Spleen (tissue), 11 donors: ENCODE measurements around the gene CTDSPL. TPM values are rescaled to one million over a fixed set of nuclear protein-coding genes. Genes with fewer than 3 reads are reported as not detected.
A peak's percentile ranks its signal among the peaks of the same experiment; 100 is the strongest.

Experiments
- DNase-seq: peaks from one replicate; pipeline ENCODE4 v3.0.0-alpha.2; 2020
- H3K27ac ChIP-seq, 8 donors: fragments of 200-600 bp; sonication (generic) in 7 of 8; 1 replicate in 4 of 8; 2 replicates in 4 of 8; pipeline versions ENCODE4 v1.5.0 to v1.8.0; 2016 to 2021; ENCODE audit warnings: inconsistent platforms in 4 of 8, mild to moderate bottlenecking in 4 of 8, moderate library complexity in 1 of 8
- H3K27me3 ChIP-seq, 7 donors: fragments of 200-600 bp; sonication (generic) in 6 of 7; replicated peaks in 1 of 7; 1 replicate in 4 of 7; 2 replicates in 3 of 7; pipeline versions ENCODE4 v1.5.0 to v1.8.0; 2016 to 2021; ENCODE audit warnings: inconsistent platforms in 3 of 7, mild to moderate bottlenecking in 1 of 7
- H3K36me3 ChIP-seq, 6 donors: fragments of 200-600 bp; sonication (generic) in 5 of 6; 1 replicate in 4 of 6; 2 replicates in 2 of 6; pipeline versions ENCODE4 v1.5.0 to v1.8.0; 2016 to 2021; ENCODE audit warnings: inconsistent platforms in 2 of 6
- H3K4me1 ChIP-seq, 6 donors: fragments of 200-600 bp; sonication (generic) in 5 of 6; 1 replicate in 3 of 6; 2 replicates in 3 of 6; pipeline versions ENCODE4 v1.5.0 to v1.8.0; 2016 to 2021; ENCODE audit warnings: inconsistent platforms in 3 of 6
- H3K4me3 ChIP-seq, 8 donors: fragments of 200-600 bp; sonication (generic) in 7 of 8; 1 replicate in 4 of 8; 2 replicates in 4 of 8; pipeline versions ENCODE4 v1.5.0 to v1.8.0; 2016 to 2021; ENCODE audit warnings: inconsistent platforms in 4 of 8, mild to moderate bottlenecking in 4 of 8, moderate library complexity in 2 of 8
- H3K9me3 ChIP-seq, 8 donors: fragments of 200-600 bp; sonication (generic) in 7 of 8; 1 replicate in 4 of 8; 2 replicates in 4 of 8; pipeline versions ENCODE4 v1.5.0 to v1.8.0; 2016 to 2021; ENCODE audit warnings: inconsistent platforms in 4 of 8
- CTCF ChIP-seq, 11 experiments: fragments of 200-600 bp in 7 of 11; fragments of 450-650 bp in 4 of 11; sonication (generic) in 4 of 11; IDR thresholded peaks in 8 of 11; conservative IDR thresholded peaks in 3 of 11; 1 replicate in 7 of 11; 2 replicates in 4 of 11; pipeline versions ENCODE4 v1.4.0 to v1.8.0; 2016 to 2021; ENCODE audit warnings: antibody characterized with exemption in 11 of 11, inconsistent platforms in 4 of 11, mild to moderate bottlenecking in 1 of 11
- POLR2A ChIP-seq, 3 donors: fragments of 450-650 bp; IDR thresholded peaks; one replicate each; pipeline ENCODE4 v1.5.1; 2017; ENCODE audit warnings: antibody characterized with exemption in 3 of 3, mild to moderate bottlenecking in 1 of 3
- POLR2AphosphoS5 ChIP-seq, 3 donors: sonication (generic); formaldehyde crosslinking; IDR thresholded peaks; one replicate each; pipeline ENCODE4 v1.5.1; 2017; ENCODE audit warnings: antibody characterized with exemption in 3 of 3
- WGBS, 5 donors: extraction: QIAGEN DNeasy Blood & Tissue Kit in 3 of 5; methylation state at CpG; one replicate each; pipeline versions ENCODE4 v1.1.5 to v1.1.7; 2013 to 2018; 5-methylcytosine and 5-hydroxymethylcytosine counted together
- intact Hi-C: fragments of 100-400 bp; cut with DNase I; formaldehyde crosslinking; loops from one replicate; pipeline ENCODE4 v1.15.0; 2023; ENCODE audit warnings: low total_unique reads
- polyA plus RNA-seq, 3 donors: library from polyadenylated mRNA; stranded (reverse); fragments of 200-250 nt; gene quantifications; one replicate each; pipeline ENCODE4 v1.2.1, GENCODE V29; 2013
- total RNA-seq, 7 donors: library from RNA; depleted of rRNA in 3 of 7; stranded (reverse); fragments of >200 nt in 3 of 7; fragmentation: NEBNext Ultra II Directional in 4 of 7; extraction: Animal tissue kit (Norgen Biotek cat#: 25700) in 4 of 7; gene quantifications; one replicate each; pipeline versions ENCODE4 v1.1.0 to v1.2.1, GENCODE V29; 2016 to 2021
- donor health status: healthy with polysubstance abuse.
- donor health status: DM: no; HTN: no; CAD: no; lungs with moderate emphysema.
- donor health status: DM: no; HTN: no; CAD: no.
- donor health status: Bipolar disorder and iron deficiency.
- donor health status: healthy.
- donor health status: DM: no; HTN: no; CAD: no.
- donor health status: DM: yes; HTN: yes; CAD: no.

CTDSPL gene
- total and polyA plus RNA-seq, 10 donors = 3.9 to 46.0 (median 26.2) TPM

GRCh38 chr3:37980462-37981347 is 119.0 kb downstream of the CTDSPL start:
- Histone ChIP-seq H3K9me3 (no peaks in the 10 kb centered on the region), H3K4me1 (peaks cover 0 to 38% (median 3%) of the 10 kb centered on the region in 6 donors), H3K27me3 (no peaks in the 10 kb centered on the region), H3K4me3 (no peak overlapping the region), H3K36me3 (peaks cover 0 to 50% (median 2%) of the 10 kb centered on the region in 6 donors), H3K27ac (peak overlapping the region in 6 of 8 donors; percentile 12 to 83 (median 58))
- intact Hi-C loops = no loop called here
- DNase-seq = no peak
- no peak for TF ChIP-seq CTCF (IDR thresholded peaks at IDR 0.05 in 8 of 11, conservative IDR thresholded peaks at IDR 0.05 in 3 of 11)
- TF ChIP-seq POLR2AphosphoS5 (IDR thresholded peaks at IDR 0.05) = no peak
- TF ChIP-seq POLR2A (IDR thresholded peaks at IDR 0.05) = no peak
- 74 to 96% (median 85%) methylated on average over 14 of the region's 14 CpGs for WGBS, 5 donors

GRCh38 chr3:37981348-37981664 is 119.6 kb downstream of the CTDSPL start:
- no peaks in the 10 kb centered on the region for H3K27me3 ChIP-seq
- intact Hi-C loops = no loop called here
- no peak for DNase-seq
- no peaks in the 10 kb centered on the region for H3K9me3 ChIP-seq
- no peak overlapping the region for H3K4me3 ChIP-seq
- 80 to 96% (median 91%) methylated on average over 2 of the region's 2 CpGs for WGBS, 5 donors
- peaks cover 0 to 38% (median 3%) of the 10 kb centered on the region in 6 donors for H3K4me1 ChIP-seq
- no peak for TF ChIP-seq POLR2A (IDR thresholded peaks at IDR 0.05)
- no peak for TF ChIP-seq CTCF (IDR thresholded peaks at IDR 0.05 in 8 of 11, conservative IDR thresholded peaks at IDR 0.05 in 3 of 11)
- no peak for TF ChIP-seq POLR2AphosphoS5 (IDR thresholded peaks at IDR 0.05)
- peak overlapping the region in 1 of 8 donors; percentile 83 for H3K27ac ChIP-seq
- peaks cover 0 to 44% (median 2%) of the 10 kb centered on the region in 6 donors for H3K36me3 ChIP-seq

- 30 to 70% (median 57%) methylated on average over 1 of the region's 1 CpG for WGBS, 5 donors
- Histone ChIP-seq H3K4me3 (no peak overlapping the region), H3K36me3 (peaks cover 0 to 38% (median 0%) of the 10 kb centered on the region in 6 donors), H3K27me3 (no peaks in the 10 kb centered on the region), H3K9me3 (no peaks in the 10 kb centered on the region), H3K27ac (peak overlapping the region in 1 of 8 donors; percentile 15), H3K4me1 (peaks cover 0 to 45% (median 3%) of the 10 kb centered on the region in 6 donors)
- DNase-seq = no peak
- intact Hi-C loops = no loop called here
- TF ChIP-seq POLR2A (IDR thresholded peaks at IDR 0.05) (no peak), POLR2AphosphoS5 (IDR thresholded peaks at IDR 0.05) (no peak), CTCF (IDR thresholded peaks at IDR 0.05 in 8 of 11, conservative IDR thresholded peaks at IDR 0.05 in 3 of 11) (no peak)
Observed at GRCh38 chr3:37982331-37982730, 120.7 kb downstream of the CTDSPL start.

GRCh38 chr3:37984051-37984450 is 122.4 kb downstream of the CTDSPL start:
- WGBS, 5 donors = 58 to 84% (median 65%) methylated on average over 7 of the region's 7 CpGs

More at GRCh38 chr3:37984051-37984450, 122.4 kb downstream of the CTDSPL start:
- DNase-seq = no peak
- Histone ChIP-seq H3K27ac (peak overlapping the region in 1 of 8 donors; percentile 47), H3K9me3 (no peaks in the 10 kb centered on the region), H3K4me1 (peaks cover 0 to 58% (median 3%) of the 10 kb centered on the region in 6 donors), H3K36me3 (peaks cover 0 to 38% (median 0%) of the 10 kb centered on the region in 6 donors), H3K27me3 (no peaks in the 10 kb centered on the region), H3K4me3 (no peak overlapping the region)
- intact Hi-C loops = no loop called here
- no peak for TF ChIP-seq POLR2AphosphoS5 (IDR thresholded peaks at IDR 0.05)
- no peak for TF ChIP-seq CTCF (IDR thresholded peaks at IDR 0.05 in 8 of 11, conservative IDR thresholded peaks at IDR 0.05 in 3 of 11)
- TF ChIP-seq POLR2A (IDR thresholded peaks at IDR 0.05) = no peak
